Epidermal melanocyte (primary cell): ENCODE results near the gene SLBP.
"Not testable (repeated sequence)": the region's sequence is repeated elsewhere in the genome, so short reads cannot be mapped to it uniquely, and the experiment has no call there.

Experiments
- DNase-seq: peaks from one replicate; pipeline ENCODE4 v3.0.0; 2011; ENCODE audit warnings: low spot score; ENCODE audit not compliant: insufficient read length

Gene SLBP

GRCh38 chr4:1676605-1677525 is 35.3 kb downstream of the SLBP start:
- DNase-seq = no peak

GRCh38 chr4:1675802-1676137 is 36.3 kb downstream of the SLBP start:
- no peak for DNase-seq

- no peak for DNase-seq
Measured at GRCh38 chr4:1675136-1675801, 36.9 kb downstream of the SLBP start.

GRCh38 chr4:1674682-1675081 is 37.4 kb downstream of the SLBP start:
- no peak for DNase-seq

- no peak for DNase-seq
Measured at GRCh38 chr4:1673671-1674070, 38.4 kb downstream of the SLBP start.

GRCh38 chr4:1671011-1671410 is 41.1 kb downstream of the SLBP start:
- not testable (repeated sequence) for DNase-seq

- no peak for DNase-seq
Measured at GRCh38 chr4:1670279-1670678, 41.8 kb downstream of the SLBP start.

GRCh38 chr4:1669850-1670249 is 42.3 kb downstream of the SLBP start:
- no peak for DNase-seq

- no peak for DNase-seq
Measured at GRCh38 chr4:1669270-1669669, 42.8 kb downstream of the SLBP start.

GRCh38 chr4:1668488-1668840 is 43.7 kb downstream of the SLBP start:
- DNase-seq = no peak

- no peak for DNase-seq
Measured at GRCh38 chr4:1667273-1667672, 44.8 kb downstream of the SLBP start.

GRCh38 chr4:1666391-1666790 is 45.7 kb downstream of the SLBP start:
- no peak for DNase-seq

GRCh38 chr4:1664141-1664540 is 48.0 kb downstream of the SLBP start:
- DNase-seq = no peak

- DNase-seq = no peak
Measured at GRCh38 chr4:1663549-1663948, 48.6 kb downstream of the SLBP start.

- DNase-seq = no peak
Measured at GRCh38 chr4:1661695-1662094, 50.4 kb downstream of the SLBP start.

- no peak for DNase-seq
Measured at GRCh38 chr4:1660948-1661677, 51.0 kb downstream of the SLBP start.

- DNase-seq = no peak
Measured at GRCh38 chr4:1659104-1660043, 52.7 kb downstream of the SLBP start.

- DNase-seq = no peak
Measured at GRCh38 chr4:1658581-1658980, 53.5 kb downstream of the SLBP start.

- DNase-seq = no peak
Measured at GRCh38 chr4:1658146-1658545, 54.0 kb downstream of the SLBP start.

- no peak for DNase-seq
Measured at GRCh38 chr4:1656986-1657385, 55.1 kb downstream of the SLBP start.

GRCh38 chr4:1656132-1656531 is 56.0 kb downstream of the SLBP start:
- no peak for DNase-seq
